HG03565 (cell line): ENCODE measurements around the gene RSAD1.

ENCODE experiments used
- ATAC-seq: cut with Tn5 transposase; IDR thresholded peaks from one replicate; pipeline ENCODE4 v1.9.1; 2021; ENCODE audit warnings: mild to moderate bottlenecking, moderate library complexity; ENCODE audit not compliant: unreplicated experiment

Gene RSAD1

GRCh38 chr17:50478391-50479381 is at the start of gene RSAD1:
Gene RSAD1, plus strand, starts transcription at chr17:50478860. Its CDS starts 25 bp downstream, at chr17:50478885.
- ATAC-seq, result peak; percentile 83

GRCh38 chr17:50429793-50430192 is 48.9 kb upstream of the RSAD1 start:
- no peak for ATAC-seq

DNA sequence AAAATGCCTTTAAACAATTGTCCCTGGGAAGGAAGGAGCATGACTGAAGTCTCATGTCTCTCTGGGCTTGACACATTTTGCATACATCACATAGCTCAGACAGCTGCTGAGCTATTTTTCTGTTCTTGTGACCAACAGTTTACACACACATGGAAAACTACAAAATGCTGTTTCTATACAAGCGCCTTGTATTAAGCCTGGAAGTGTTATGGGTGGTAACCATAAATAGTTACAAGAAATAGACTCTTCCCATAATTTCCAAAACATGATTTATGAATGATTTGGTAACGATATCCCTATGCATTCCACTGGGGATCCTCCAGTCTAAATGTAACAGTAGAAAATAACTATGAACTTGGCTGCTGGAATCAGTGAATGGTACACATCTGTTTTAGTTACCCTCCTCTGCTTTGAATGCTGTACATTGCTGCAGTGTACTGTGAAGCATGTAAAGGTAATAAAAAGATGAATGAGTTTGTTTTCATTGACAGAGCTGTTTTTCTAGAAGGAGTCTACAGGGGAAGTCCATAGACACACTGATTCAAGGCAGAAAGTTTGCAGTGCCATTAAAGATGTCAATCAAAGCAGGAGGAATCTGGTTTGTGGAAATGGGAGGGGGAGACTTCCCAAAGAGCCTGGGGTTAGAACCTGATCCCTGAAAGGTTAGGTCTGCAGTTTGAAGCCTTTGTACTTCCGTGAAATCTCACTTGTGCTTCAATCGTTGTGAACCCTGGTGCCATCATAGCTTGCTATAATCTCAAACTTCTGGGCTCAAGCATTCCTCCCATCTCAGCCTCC is 47.6 kb upstream of the RSAD1 start:
- ATAC-seq, result no peak

DNA sequence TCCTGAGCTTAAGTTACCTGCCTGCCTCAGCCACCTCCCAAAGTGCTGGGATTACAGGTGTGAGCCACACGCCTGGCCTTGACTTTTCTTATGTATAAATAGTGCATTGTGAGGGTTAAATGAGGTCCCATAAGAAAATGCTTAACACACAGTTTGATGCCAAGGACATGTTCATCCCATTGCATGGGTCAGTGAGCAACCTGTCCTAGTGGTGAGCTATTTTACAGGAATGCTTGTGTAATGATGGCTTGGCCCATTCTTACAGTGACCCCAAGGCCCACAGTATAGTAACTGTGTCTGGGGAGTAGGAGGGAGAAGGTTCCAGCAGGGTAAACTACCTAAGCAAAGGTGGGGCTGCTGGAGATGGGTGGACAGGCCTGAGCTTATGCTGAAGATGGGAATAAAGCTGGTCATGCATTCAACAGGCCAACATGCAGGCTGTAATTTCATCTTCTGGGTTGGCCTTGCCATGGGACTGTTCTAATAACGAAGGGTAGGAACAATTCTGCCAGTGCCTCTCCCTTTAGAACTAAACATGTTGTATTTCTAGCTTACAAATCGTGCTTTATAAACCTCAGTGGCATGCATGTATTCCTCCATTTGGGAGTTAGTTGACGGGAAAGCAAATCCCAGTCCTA is 46.4 kb upstream of the RSAD1 start:
- ATAC-seq, result no peak

DNA sequence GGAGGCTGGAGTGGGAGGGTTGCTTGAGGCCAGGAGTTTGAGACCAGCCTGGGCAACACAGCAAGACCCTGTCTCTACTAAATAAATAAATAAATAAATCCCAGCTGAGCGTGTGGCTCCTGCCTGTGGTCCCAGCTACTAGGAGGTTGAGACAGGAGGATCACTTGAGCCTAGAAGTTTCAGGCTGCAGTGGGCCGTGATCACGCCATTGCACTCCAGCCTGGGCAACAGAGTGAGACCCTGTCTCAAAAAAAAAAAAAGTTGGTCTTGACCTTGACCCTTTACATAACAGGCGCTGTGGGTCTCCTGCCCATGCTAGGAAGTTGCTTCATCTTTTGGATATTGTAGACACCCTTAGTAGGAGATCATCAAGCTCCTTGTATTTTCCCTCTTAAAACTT is 41.3 kb upstream of the RSAD1 start:
- ATAC-seq, result no peak

- ATAC-seq, result no peak
Observed at GRCh38 chr17:50439008-50439407, 39.7 kb upstream of the RSAD1 start.

- ATAC-seq, result no peak
Observed at GRCh38 chr17:50440172-50440837, 38.4 kb upstream of the RSAD1 start.

DNA sequence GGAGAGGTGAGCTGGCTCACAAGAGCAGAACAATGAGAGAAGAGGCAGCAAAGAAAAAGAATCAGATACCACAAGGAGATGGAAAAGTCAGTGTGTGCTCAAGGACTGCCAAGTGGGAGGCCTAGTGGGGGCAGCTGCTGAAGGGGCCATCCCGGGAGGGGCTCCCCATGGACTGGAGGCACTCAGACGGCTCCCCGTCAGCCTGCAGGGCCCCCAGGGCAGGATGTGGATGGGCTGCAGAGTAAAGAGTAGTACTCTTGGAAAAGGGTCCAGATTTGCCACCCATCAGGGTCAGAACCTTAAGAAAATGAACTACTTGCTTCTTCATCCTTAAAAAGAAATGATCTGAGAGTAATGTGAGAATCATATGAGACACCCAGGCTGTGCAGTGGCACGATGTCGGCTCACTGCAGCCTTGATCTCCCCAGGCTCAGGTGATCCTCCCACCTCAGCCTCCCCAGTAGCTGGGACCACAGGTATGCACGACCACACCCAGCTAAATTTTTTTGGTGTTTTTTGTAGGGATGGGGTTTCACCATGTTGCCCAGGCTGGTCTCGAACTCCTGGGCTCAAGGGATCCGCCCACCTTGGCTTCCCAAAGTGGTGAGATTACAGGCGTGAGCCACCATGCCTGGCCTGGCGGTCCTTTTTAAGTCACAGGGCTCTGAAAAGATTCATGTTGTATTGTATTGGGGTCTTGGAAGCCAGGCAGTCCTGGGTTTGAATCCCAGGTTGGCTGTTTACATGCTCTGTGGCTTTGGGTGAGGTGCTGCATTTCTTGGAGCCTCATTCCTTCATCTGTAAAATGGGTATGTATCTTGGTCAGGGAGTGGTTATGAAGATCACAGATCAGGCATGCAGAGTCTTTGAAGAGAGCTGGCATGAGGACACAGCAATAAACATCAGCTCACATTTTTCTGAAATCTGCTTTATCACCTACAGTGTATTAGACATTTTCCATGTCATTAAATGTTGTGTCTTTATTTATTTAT is 37.5 kb upstream of the RSAD1 start:
- no peak for ATAC-seq

GRCh38 chr17:50443505-50443974 is 35.1 kb upstream of the RSAD1 start:
- no peak for ATAC-seq

GRCh38 chr17:50444841-50445715 is 33.6 kb upstream of the RSAD1 start:
- no peak for ATAC-seq

DNA sequence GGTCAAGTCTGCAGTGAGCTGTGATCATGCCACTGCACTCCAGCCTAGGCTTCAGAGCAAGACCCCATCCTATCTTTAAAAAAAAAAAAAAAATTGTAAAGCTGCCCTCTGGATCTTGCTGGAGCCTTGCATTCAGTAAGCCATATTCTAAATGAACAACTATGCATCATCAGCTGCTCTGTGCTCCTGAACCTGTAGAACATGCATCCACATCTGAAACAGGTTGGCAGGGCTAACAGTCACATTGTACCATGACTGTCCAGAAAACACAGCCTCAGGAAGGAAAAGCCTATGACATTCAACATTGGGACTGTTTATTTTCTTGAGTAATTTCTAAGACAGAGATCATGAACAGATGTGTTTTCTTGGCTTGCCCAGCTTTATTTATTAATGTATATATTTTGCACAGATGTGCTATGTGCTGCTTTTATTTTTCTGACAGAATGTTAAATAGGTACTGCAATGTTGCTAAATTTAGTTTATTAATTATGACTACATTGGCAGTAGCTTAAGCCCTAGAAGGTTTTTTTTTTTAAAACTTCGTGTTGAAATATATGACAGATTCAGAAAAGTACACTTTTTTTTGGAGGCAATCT is 32.8 kb upstream of the RSAD1 start:
- no peak for ATAC-seq

DNA sequence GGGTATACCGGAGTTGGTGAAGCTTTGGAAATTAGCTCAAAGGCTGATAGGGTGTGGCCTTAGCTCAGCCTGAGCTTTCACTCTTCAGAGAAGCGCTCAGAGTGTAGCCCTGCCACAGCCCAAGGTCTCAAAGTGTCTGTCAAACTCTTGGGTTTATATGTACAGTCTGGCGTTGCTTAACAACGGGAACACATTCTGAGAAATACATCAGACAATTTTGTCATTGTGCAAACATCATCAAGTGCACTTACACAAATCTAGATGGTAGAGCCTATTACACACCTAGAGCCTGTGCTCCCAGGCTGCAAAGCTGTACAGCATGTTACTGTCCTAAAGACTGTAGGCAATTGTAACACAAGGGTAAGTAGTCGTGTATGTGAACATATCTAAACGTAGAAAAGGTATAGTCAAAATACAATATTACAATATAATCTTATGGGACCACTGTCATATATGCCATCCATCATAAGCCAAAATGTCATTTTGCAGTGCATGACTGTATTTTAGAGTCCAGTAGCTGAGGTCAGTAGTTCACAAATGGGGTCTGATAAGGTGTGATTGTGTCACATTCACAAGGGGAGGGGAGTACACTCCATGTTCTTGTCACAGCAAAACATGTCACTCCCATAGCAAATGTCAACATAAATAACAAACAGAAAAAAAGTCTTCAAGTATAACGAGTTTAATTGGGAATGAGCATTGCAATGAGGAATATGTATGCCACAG is 30.6 kb upstream of the RSAD1 start:
- no peak for ATAC-seq

DNA sequence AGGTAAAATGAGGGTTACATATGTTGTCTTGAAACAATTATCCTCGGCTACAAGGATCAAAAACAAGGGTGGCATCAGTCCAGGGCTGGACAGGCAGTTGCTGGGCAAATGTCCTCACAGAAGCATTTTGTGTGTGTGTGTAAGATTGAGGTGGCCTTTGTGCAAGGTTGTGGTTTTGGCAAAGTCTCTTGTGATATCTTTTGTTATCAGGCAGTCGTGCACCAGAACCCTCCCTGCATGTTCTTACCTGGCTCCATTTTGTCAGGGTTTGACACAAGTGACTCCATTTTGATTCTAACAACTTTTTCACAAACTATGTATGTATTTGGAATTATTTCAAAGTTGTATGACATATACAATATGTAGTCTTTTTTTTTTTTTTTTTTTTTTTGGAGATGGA is 30.0 kb upstream of the RSAD1 start:
- ATAC-seq, result no peak

DNA sequence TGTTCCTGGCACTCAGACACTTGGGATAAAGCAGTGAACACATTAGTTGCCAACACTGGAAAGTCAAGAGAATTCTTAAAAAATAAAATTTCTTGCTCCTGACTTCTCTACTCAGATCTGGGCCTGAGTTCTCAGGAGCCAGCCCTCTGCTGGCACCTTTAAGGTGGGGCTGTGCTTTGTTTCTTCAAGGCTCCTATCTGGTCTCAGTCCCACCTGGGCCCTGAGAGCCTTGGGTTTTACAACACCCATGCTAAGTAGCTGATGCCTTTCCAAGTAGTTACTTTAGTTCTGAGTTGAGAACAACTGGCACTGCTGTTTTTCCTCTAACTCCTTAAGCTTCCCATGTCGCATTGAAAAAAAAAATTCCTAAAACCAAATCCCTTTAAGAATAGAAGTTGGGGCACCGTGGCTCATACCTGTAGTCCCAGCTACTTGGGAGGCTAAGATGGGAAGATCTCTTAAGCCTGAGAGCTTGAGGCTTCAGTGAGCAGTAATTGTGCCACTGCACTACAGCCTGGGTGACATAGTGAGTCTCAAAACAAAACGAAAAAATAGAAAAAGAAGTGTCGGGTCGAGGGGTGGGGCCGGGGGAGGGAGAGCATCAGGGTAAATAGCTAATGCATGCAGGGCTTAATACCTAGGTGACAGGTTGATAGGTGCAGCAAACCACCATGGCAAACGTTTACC is 26.6 kb upstream of the RSAD1 start:
- ATAC-seq, result no peak

- no peak for ATAC-seq
Observed at GRCh38 chr17:50452630-50453300, 25.9 kb upstream of the RSAD1 start.

DNA sequence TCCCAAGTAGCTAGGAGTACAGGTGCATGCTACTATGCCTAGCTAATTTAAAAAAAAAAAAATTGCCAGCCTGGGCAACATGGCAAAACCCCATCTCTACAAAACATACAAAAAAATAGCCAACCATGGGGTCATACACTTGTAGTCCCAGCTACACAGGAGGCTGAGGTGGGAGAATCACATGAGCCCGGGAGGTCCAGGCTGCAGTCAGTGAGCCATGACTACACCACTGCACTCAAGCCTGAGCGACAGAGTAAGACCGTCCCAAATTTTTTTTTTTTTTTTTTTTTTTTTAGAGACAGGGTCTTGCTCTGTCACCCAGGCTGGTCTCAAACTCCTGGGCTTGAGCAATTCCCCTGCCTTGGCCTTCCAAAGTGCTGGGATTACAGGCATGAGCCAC is 24.8 kb upstream of the RSAD1 start:
- ATAC-seq, result no peak
